Activated CD8-positive, alpha-beta T cell treated with anti-CD3 and anti-CD28 coated beads for 36 hours (primary cell): Measurements from ENCODE around the gene DYDC1. TPM values are rescaled to one million over a fixed set of nuclear protein-coding genes. Genes with fewer than 3 reads are reported as not detected.

Experiments used
- ATAC-seq: fragments of 200-7000 bp; cut with Tn5 transposase; one replicate; pipeline ENCODE4 v1.10.0; 2021; ENCODE audit warnings: mild to moderate bottlenecking, moderate library complexity
- CTCF ChIA-PET: fragments of 350-600 bp; sonication (Branson Sonifier 250); formaldehyde crosslinking; loops from one replicate; lab custom pipeline; 2021; ENCODE audit warnings: antibody characterized with exemption; lab: Charles Lee
- POLR2A ChIA-PET: fragments of 350-600 bp; sonication (Branson Sonifier 250); formaldehyde crosslinking; loops from one replicate; lab custom pipeline; 2021; ENCODE audit warnings: antibody characterized with exemption; lab: Charles Lee
- DNase-seq: peaks from one replicate; pipeline ENCODE4 v3.0.0-alpha.2; 2020
- H3K27ac Mint-ChIP-seq: one replicate; pipeline ENCODE4 v1.8.0; 2021; ENCODE audit warnings: mild to moderate bottlenecking, mixed read lengths
- H3K27me3 Mint-ChIP-seq: one replicate; pipeline ENCODE4 v1.8.0; 2021; ENCODE audit warnings: mixed read lengths
- H3K36me3 Mint-ChIP-seq: one replicate; pipeline ENCODE4 v1.8.0; 2021; ENCODE audit warnings: low read depth, mixed read lengths
- H3K4me1 Mint-ChIP-seq: one replicate; pipeline ENCODE4 v1.8.0; 2021; ENCODE audit warnings: low read depth, mixed read lengths
- H3K4me3 Mint-ChIP-seq: one replicate; pipeline ENCODE4 v1.8.0; 2021; ENCODE audit warnings: mild to moderate bottlenecking, moderate library complexity, mixed read lengths
- H3K9me3 Mint-ChIP-seq: one replicate; pipeline ENCODE4 v1.8.0; 2021; ENCODE audit warnings: mixed read lengths
- CTCF ChIP-seq: fragments of 200-600 bp; IDR thresholded peaks from one replicate; pipeline ENCODE4 v1.8.0; 2022; ENCODE audit warnings: antibody characterized with exemption, mild to moderate bottlenecking
- intact Hi-C: fragments of 100-400 bp; cut with micrococcal nuclease; formaldehyde crosslinking; loops from one replicate; pipeline ENCODE4 v1.10.0; 2022
- total RNA-seq, 2 experiments: library from RNA; stranded (reverse); gene quantifications; one replicate each; pipeline ENCODE4 v1.2.3, GENCODE V29; 2021

Gene DYDC1
- total RNA-seq, 2 experiments from 2014 or later: not detected

- intact Hi-C loops: loop anchor here (5.0 to 10.0 kb wide), 2 partner anchors 127 to 225 kb away; no protein-coding TSS in a partner anchor
- ChIA-PET CTCF (interaction anchor here (1.1 to 4.8 kb wide), 4 partner anchors 26 to 217 kb away, joined by 3 to 61 read pairs (median 39); partner anchors contain the start of gene PRXL2A), POLR2A (interaction anchor here (1.5 kb wide), 1 partner anchor 140 kb away, joined by 3 read pairs; no protein-coding TSS in a partner anchor)
- DNase-seq: no peak
- Mint-ChIP-seq H3K9me3 (no peaks in the 10 kb centered on the region), H3K4me1 (peaks cover 14% of the 10 kb centered on the region), H3K27me3 (no peaks in the 10 kb centered on the region), H3K27ac (no peak overlapping the region), H3K4me3 (no peak overlapping the region), H3K36me3 (no peaks in the 10 kb centered on the region)
- no peak for TF ChIP-seq CTCF
- no peak for ATAC-seq
These were observed 23.6 kb upstream of the DYDC1 start for GRCh38 chr10:80380185-80380584.

GRCh38 chr10:80379701-80380100 lies 23.1 kb upstream of the DYDC1 start:
- no peak for TF ChIP-seq CTCF
- Mint-ChIP-seq H3K36me3 (no peaks in the 10 kb centered on the region), H3K27me3 (no peaks in the 10 kb centered on the region), H3K27ac (no peak overlapping the region), H3K4me3 (no peak overlapping the region), H3K4me1 (peaks cover 14% of the 10 kb centered on the region), H3K9me3 (no peaks in the 10 kb centered on the region)
- DNase-seq: no peak
- POLR2A ChIA-PET: interaction anchor here (1.5 kb wide), 1 partner anchor 141 kb away, joined by 3 read pairs; no protein-coding TSS in a partner anchor
- no peak for ATAC-seq
- CTCF ChIA-PET: interaction anchor here (0.6 to 4.8 kb wide), 5 partner anchors 27 to 285 kb away, joined by 3 to 61 read pairs (median 34); partner anchors contain the start of gene PRXL2A
- intact Hi-C loops: loop anchor here (5.0 to 10.0 kb wide), 2 partner anchors 128 to 225 kb away; no protein-coding TSS in a partner anchor

GRCh38 chr10:80373502-80373901 lies 16.9 kb upstream of the DYDC1 start:
- Mint-ChIP-seq H3K36me3 (no peaks in the 10 kb centered on the region), H3K4me1 (peaks cover 5% of the 10 kb centered on the region), H3K27me3 (peaks cover 2% of the 10 kb centered on the region), H3K4me3 (no peak overlapping the region), H3K27ac (no peak overlapping the region), H3K9me3 (no peaks in the 10 kb centered on the region)
- CTCF ChIA-PET: interaction anchor here (1.0 to 1.5 kb wide), 2 partner anchors 112 to 223 kb away, joined by 3 to 4 read pairs; no protein-coding TSS in a partner anchor
- POLR2A ChIA-PET: no interaction called here
- ATAC-seq: no peak
- intact Hi-C loops: no loop called here
- TF ChIP-seq CTCF: no peak
- no peak for DNase-seq

GRCh38 chr10:80372675-80373074 lies 16.1 kb upstream of the DYDC1 start:
- POLR2A ChIA-PET: no interaction called here
- peaks cover 4% of the 10 kb centered on the region for H3K9me3 Mint-ChIP-seq
- H3K27me3 Mint-ChIP-seq: peaks cover 3% of the 10 kb centered on the region
- no peak overlapping the region for H3K4me3 Mint-ChIP-seq
- no peak for TF ChIP-seq CTCF
- H3K36me3 Mint-ChIP-seq: peaks cover 3% of the 10 kb centered on the region
- CTCF ChIA-PET: interaction anchor here (1.0 to 1.5 kb wide), 2 partner anchors 111 to 224 kb away, joined by 3 to 4 read pairs; no protein-coding TSS in a partner anchor
- DNase-seq (no peak), ATAC-seq (no peak)
- no peak overlapping the region for H3K27ac Mint-ChIP-seq
- no peaks in the 10 kb centered on the region for H3K4me1 Mint-ChIP-seq
- intact Hi-C loops: no loop called here

- ChIA-PET CTCF (no interaction called here), POLR2A (no interaction called here)
- Mint-ChIP-seq H3K9me3 (peaks cover 10% of the 10 kb centered on the region), H3K4me1 (no peaks in the 10 kb centered on the region), H3K27me3 (peaks cover 5% of the 10 kb centered on the region), H3K36me3 (peaks cover 3% of the 10 kb centered on the region), H3K27ac (no peak overlapping the region), H3K4me3 (no peak overlapping the region)
- DNase-seq (no peak), ATAC-seq (no peak)
- TF ChIP-seq CTCF: no peak
- intact Hi-C loops: no loop called here
These were observed 14.9 kb upstream of the DYDC1 start for GRCh38 chr10:80371467-80371866.
